ENCODE measurements around the gene ATP2B3. TPM values are rescaled to one million over a fixed set of nuclear protein-coding genes. Genes with fewer than 3 reads are reported as not detected.

Gene ATP2B3
- total and polyA plus RNA-seq, 10 of the 15 experiments (the other 5 are each of a cell fraction or from before 2014, with no cell fraction given): 0.01 TPM; not detected in 9

DNA sequence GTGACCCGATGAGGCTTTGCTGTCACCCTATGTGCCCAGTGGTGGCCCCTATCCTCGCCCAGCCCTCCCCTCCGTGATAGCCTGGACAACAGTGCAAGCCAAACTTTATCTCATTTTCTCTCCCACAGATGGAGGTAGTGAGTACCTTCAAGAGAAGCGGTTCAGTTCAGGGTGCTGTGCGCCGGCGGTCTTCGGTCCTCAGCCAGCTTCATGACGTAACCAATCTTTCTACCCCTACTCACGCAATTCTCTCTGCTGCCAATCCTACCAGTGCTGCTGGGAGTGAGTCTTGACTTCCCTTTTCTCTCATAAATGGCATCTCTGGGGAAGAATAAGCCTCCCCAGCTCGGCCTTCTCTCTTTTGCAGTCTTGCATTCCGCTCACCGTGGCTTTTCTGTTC, 52.0 kb downstream of the ATP2B3 start:
- no peak overlapping the region for H2AFZ ChIP-seq (ENCODE audit: control insufficient read depth, low read depth, low read length)
- ChIA-PET SMC1A (ENCODE audit: uncharacterized antibody, unreplicated experiment) (no interaction called here), POLR2A (no interaction called here), RAD21 (ENCODE audit: unreplicated experiment) (no interaction called here), CTCF (interaction anchor here (1.6 kb wide), 1 partner anchor 30 kb away, joined by 5 read pairs; no protein-coding TSS in a partner anchor)
- H3K9ac ChIP-seq (ENCODE audit: control insufficient read depth, insufficient read depth, low read length): no peak overlapping the region
- FAIRE-seq (no peak), DNase-seq (ENCODE audit: low read depth, low spot score) (no peak), ATAC-seq (no peak)
- H3K79me2 ChIP-seq (ENCODE audit: control insufficient read depth, insufficient read depth, low read length): no peaks in the 10 kb centered on the region
- H4K20me1 ChIP-seq (ENCODE audit: control insufficient read depth, insufficient read depth): no peaks in the 10 kb centered on the region
- H3K27me3 ChIP-seq (replicated peaks in 1 of 2; ENCODE audit: control insufficient read depth in 2 of 2, insufficient read depth in 2 of 2, low read length in 1 of 2): no peaks in the 10 kb centered on the region
- 68% methylated on average over 13 of the region's 13 CpGs for WGBS (ENCODE audit: insufficient coverage, insufficient replicate concordance, low lambda C conversion rate, missing lambda C conversion rate)
- no peaks in the 10 kb centered on the region; the same call in 2 of the 3 replicates for H3K9me3 ChIP-seq (replicated peaks; ENCODE audit: control insufficient read depth, insufficient read depth, low read length)
- H3K27ac ChIP-seq (ENCODE audit: control insufficient read depth, insufficient read depth): no peak overlapping the region
- no peak for TF ChIP-seq PML (IDR thresholded peaks at IDR 0.05; ENCODE audit: low read length)
- intact Hi-C loops (cut with micrococcal nuclease; ENCODE audit: unreplicated experiment): no loop called here
- H3K4me3 ChIP-seq: no peak overlapping the region
- no peaks in the 10 kb centered on the region for H3K36me3 ChIP-seq (ENCODE audit: control insufficient read depth in 2 of 2, insufficient read depth in 2 of 2, low read length in 1 of 2)
- in situ Hi-C loops (cut with MboI): no loop called here
- H3K4me1 ChIP-seq (ENCODE audit: control insufficient read depth, insufficient read depth, low read length): no peaks in the 10 kb centered on the region
- BruUV-seq (replicated peaks): no TSS peak
- H3K4me2 ChIP-seq (ENCODE audit: control insufficient read depth, insufficient read depth): no peak overlapping the region

DNA sequence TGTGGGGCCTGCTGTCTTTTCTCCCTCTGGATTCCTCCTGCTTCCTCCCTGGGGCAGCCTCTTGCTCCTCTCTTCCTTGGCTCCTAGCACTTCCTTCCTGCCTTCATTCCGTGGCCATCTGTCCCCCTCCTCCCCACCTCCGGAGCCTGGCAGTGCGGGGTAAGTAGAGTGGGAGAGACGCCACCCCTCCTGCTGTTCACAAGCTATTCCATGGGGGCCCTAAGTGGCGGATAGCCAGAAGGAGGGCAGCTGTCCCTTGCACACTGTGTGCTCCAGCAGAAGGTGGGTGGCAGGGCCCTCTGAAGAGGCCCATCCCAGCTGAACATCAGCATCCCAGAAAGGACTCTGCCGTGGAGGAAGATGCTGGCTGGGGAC, 54.1 kb downstream of the ATP2B3 start:
- Histone ChIP-seq H4K20me1 (ENCODE audit: control insufficient read depth, insufficient read depth) (no peaks in the 10 kb centered on the region), H3K4me2 (ENCODE audit: control insufficient read depth, insufficient read depth) (no peak overlapping the region), H3K27me3 (replicated peaks in 1 of 2; ENCODE audit: control insufficient read depth in 2 of 2, insufficient read depth in 2 of 2, low read length in 1 of 2) (no peaks in the 10 kb centered on the region), H3K4me3 (no peak overlapping the region), H3K27ac (ENCODE audit: control insufficient read depth, insufficient read depth) (no peak overlapping the region), H2AFZ (ENCODE audit: control insufficient read depth, low read depth, low read length) (no peak overlapping the region), H3K9ac (ENCODE audit: control insufficient read depth, insufficient read depth, low read length) (no peak overlapping the region), H3K4me1 (ENCODE audit: control insufficient read depth, insufficient read depth, low read length) (no peaks in the 10 kb centered on the region), H3K9me3 (replicated peaks; ENCODE audit: control insufficient read depth, insufficient read depth, low read length) (no peaks in the 10 kb centered on the region; the same call in 2 of the 3 replicates), H3K36me3 (ENCODE audit: control insufficient read depth in 2 of 2, insufficient read depth in 2 of 2, low read length in 1 of 2) (no peaks in the 10 kb centered on the region), H3K79me2 (ENCODE audit: control insufficient read depth, insufficient read depth, low read length) (no peaks in the 10 kb centered on the region)
- whole genome bisulfite sequencing (ENCODE audit: insufficient coverage, insufficient replicate concordance, low lambda C conversion rate, missing lambda C conversion rate): 32% methylated on average over 6 of the region's 6 CpGs
- no TSS peak for BruUV-seq (replicated peaks)
- intact Hi-C loops (cut with micrococcal nuclease; ENCODE audit: unreplicated experiment): no loop called here
- ChIA-PET CTCF (no interaction called here), POLR2A (no interaction called here), RAD21 (ENCODE audit: unreplicated experiment) (no interaction called here), SMC1A (ENCODE audit: uncharacterized antibody, unreplicated experiment) (no interaction called here)
- FAIRE-seq (no peak), ATAC-seq (no peak), DNase-seq (ENCODE audit: low read depth, low spot score) (no peak)
- in situ Hi-C loops (cut with MboI): no loop called here
- TF ChIP-seq WRNIP1 (IDR thresholded peaks at IDR 0.05; ENCODE audit: borderline replicate concordance, low read depth, low read length) (no peak), CREB1 (IDR thresholded peaks at IDR 0.05; ENCODE audit: low read depth) (no peak), ZZZ3 (IDR thresholded peaks at IDR 0.05; ENCODE audit: control insufficient read depth, insufficient read length, low read depth) (no peak), NFYB (IDR thresholded peaks at IDR 0.05; ENCODE audit: insufficient read depth, low read depth, low read length) (no peak), SRF (IDR thresholded peaks at IDR 0.05; ENCODE audit: low read depth in 2 of 2, low read length in 2 of 2) (no peak), KLF5 (IDR thresholded peaks at IDR 0.05; ENCODE audit: partially characterized antibody) (no peak)
- TF ChIP-seq, protein P1, sequence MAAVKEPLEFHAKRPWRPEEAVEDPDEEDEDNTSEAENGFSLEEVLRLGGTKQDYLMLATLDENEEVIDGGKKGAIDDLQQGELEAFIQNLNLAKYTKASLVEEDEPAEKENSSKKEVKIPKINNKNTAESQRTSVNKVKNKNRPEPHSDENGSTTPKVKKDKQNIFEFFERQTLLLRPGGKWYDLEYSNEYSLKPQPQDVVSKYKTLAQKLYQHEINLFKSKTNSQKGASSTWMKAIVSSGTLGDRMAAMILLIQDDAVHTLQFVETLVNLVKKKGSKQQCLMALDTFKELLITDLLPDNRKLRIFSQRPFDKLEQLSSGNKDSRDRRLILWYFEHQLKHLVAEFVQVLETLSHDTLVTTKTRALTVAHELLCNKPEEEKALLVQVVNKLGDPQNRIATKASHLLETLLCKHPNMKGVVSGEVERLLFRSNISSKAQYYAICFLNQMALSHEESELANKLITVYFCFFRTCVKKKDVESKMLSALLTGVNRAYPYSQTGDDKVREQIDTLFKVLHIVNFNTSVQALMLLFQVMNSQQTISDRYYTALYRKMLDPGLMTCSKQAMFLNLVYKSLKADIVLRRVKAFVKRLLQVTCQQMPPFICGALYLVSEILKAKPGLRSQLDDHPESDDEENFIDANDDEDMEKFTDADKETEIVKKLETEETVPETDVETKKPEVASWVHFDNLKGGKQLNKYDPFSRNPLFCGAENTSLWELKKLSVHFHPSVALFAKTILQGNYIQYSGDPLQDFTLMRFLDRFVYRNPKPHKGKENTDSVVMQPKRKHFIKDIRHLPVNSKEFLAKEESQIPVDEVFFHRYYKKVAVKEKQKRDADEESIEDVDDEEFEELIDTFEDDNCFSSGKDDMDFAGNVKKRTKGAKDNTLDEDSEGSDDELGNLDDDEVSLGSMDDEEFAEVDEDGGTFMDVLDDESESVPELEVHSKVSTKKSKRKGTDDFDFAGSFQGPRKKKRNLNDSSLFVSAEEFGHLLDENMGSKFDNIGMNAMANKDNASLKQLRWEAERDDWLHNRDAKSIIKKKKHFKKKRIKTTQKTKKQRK (IDR thresholded peaks at IDR 0.05; ENCODE audit: low read depth, low read length): no peak
- TF ChIP-seq, protein P2, sequence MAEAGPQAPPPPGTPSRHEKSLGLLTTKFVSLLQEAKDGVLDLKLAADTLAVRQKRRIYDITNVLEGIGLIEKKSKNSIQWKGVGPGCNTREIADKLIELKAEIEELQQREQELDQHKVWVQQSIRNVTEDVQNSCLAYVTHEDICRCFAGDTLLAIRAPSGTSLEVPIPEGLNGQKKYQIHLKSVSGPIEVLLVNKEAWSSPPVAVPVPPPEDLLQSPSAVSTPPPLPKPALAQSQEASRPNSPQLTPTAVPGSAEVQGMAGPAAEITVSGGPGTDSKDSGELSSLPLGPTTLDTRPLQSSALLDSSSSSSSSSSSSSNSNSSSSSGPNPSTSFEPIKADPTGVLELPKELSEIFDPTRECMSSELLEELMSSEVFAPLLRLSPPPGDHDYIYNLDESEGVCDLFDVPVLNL (IDR thresholded peaks at IDR 0.05; ENCODE audit: low read depth, low read length): no peak
- TF ChIP-seq, protein P3, sequence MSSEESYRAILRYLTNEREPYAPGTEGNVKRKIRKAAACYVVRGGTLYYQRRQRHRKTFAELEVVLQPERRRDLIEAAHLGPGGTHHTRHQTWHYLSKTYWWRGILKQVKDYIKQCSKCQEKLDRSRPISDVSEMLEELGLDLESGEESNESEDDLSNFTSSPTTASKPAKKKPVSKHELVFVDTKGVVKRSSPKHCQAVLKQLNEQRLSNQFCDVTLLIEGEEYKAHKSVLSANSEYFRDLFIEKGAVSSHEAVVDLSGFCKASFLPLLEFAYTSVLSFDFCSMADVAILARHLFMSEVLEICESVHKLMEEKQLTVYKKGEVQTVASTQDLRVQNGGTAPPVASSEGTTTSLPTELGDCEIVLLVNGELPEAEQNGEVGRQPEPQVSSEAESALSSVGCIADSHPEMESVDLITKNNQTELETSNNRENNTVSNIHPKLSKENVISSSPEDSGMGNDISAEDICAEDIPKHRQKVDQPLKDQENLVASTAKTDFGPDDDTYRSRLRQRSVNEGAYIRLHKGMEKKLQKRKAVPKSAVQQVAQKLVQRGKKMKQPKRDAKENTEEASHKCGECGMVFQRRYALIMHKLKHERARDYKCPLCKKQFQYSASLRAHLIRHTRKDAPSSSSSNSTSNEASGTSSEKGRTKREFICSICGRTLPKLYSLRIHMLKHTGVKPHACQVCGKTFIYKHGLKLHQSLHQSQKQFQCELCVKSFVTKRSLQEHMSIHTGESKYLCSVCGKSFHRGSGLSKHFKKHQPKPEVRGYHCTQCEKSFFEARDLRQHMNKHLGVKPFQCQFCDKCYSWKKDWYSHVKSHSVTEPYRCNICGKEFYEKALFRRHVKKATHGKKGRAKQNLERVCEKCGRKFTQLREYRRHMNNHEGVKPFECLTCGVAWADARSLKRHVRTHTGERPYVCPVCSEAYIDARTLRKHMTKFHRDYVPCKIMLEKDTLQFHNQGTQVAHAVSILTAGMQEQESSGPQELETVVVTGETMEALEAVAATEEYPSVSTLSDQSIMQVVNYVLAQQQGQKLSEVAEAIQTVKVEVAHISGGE (CRISPR knock-in tag; IDR thresholded peaks at IDR 0.05): no peak

Measured in GM12878 (cell line).